ENCODE results near the gene LSM14A. TPM values are rescaled to one million over a fixed set of nuclear protein-coding genes. Genes with fewer than 3 reads are reported as not detected.

The LSM14A gene
- total and polyA plus RNA-seq, 4 donors, result 12.6 to 133 (median 48.0) TPM

DNA sequence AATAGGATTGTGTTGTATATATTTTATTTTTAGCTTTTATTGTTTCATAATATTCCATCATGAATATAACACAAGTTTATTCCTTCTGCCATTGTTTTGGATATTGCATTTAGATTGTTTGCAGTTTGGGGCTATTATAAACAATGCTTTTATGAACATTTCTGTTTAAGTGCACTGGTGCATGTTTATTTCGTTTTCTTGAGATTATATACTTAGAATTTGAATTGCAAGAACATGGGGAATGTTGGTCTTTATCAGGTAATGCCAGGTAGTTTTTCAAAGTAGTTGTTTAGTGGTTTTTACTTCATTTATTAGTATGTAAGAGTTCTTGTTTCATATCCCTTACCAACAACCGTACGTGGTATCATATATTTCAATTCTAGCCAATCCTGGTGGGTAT, 4.3 kb downstream of the LSM14A start:
- peaks cover 0 to 2% (median under 1%) of the 10 kb centered on the region in 4 donors for H3K36me3 ChIP-seq (ENCODE audit: control insufficient read depth in 4 of 4, insufficient read depth in 3 of 4, low read depth in 1 of 4, low read length in 3 of 4)
- no peaks in the 10 kb centered on the region for H3K27me3 ChIP-seq (ENCODE audit: control insufficient read depth in 4 of 4, insufficient read depth in 4 of 4, low read length in 3 of 4)
- no peak for DNase-seq (ENCODE audit: low spot score)
- no peak overlapping the region for H3K27ac ChIP-seq (ENCODE audit: low read depth in 1 of 2, low read length in 2 of 2)
- TF ChIP-seq FOXA2 (IDR thresholded peaks at IDR 0.05) (no peak), FOXA1 (IDR thresholded peaks at IDR 0.05) (no peak), NR2F2 (IDR thresholded peaks at IDR 0.05) (no peak), RAD21 (IDR thresholded peaks at IDR 0.05) (no peak), MAX (IDR thresholded peaks at IDR 0.05) (no peak), GABPA (IDR thresholded peaks at IDR 0.05 in 1 of 2, conservative IDR thresholded peaks at IDR 0.05 in 1 of 2) (no peak), HNF4A (conservative IDR thresholded peaks at IDR 0.05) (no peak), RXRA (IDR thresholded peaks at IDR 0.05) (no peak), HNF4G (IDR thresholded peaks at IDR 0.05) (no peak), YY1 (IDR thresholded peaks at IDR 0.05) (no peak), JUND (IDR thresholded peaks at IDR 0.05) (no peak), TAF1 (conservative IDR thresholded peaks at IDR 0.05) (no peak)
- TF ChIP-seq, protein P1, sequence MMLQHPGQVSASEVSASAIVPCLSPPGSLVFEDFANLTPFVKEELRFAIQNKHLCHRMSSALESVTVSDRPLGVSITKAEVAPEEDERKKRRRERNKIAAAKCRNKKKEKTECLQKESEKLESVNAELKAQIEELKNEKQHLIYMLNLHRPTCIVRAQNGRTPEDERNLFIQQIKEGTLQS (IDR thresholded peaks at IDR 0.05), result no peak
- TF ChIP-seq, protein P2, sequence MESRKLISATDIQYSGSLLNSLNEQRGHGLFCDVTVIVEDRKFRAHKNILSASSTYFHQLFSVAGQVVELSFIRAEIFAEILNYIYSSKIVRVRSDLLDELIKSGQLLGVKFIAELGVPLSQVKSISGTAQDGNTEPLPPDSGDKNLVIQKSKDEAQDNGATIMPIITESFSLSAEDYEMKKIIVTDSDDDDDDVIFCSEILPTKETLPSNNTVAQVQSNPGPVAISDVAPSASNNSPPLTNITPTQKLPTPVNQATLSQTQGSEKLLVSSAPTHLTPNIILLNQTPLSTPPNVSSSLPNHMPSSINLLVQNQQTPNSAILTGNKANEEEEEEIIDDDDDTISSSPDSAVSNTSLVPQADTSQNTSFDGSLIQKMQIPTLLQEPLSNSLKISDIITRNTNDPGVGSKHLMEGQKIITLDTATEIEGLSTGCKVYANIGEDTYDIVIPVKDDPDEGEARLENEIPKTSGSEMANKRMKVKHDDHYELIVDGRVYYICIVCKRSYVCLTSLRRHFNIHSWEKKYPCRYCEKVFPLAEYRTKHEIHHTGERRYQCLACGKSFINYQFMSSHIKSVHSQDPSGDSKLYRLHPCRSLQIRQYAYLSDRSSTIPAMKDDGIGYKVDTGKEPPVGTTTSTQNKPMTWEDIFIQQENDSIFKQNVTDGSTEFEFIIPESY (IDR thresholded peaks at IDR 0.05), result no peak
- 75% methylated on average over 3 of the region's 3 CpGs for WGBS
- H3K4me1 ChIP-seq (ENCODE audit: control insufficient read depth in 4 of 4, insufficient read depth in 4 of 4, low read length in 3 of 4), result peaks cover 12 to 59% (median 44%) of the 10 kb centered on the region in 4 donors
- no peak overlapping the region for H3K4me3 ChIP-seq (ENCODE audit: low read depth in 1 of 3, low read length in 3 of 3)
- peak overlapping the region in 1 of 2 donors; percentile 24 for H3K9ac ChIP-seq (ENCODE audit: low read depth in 1 of 2, low read length in 2 of 2)
- H3K9me3 ChIP-seq (ENCODE audit: control insufficient read depth in 4 of 4, low read length in 3 of 4), result no peaks in the 10 kb centered on the region

GRCh38 chr19:34178274-34178610, 5.9 kb downstream of the LSM14A start:
- no peaks in the 10 kb centered on the region for H3K9me3 ChIP-seq (ENCODE audit: control insufficient read depth in 4 of 4, low read length in 3 of 4)
- peaks cover 0 to 2% (median under 1%) of the 10 kb centered on the region in 4 donors for H3K36me3 ChIP-seq (ENCODE audit: control insufficient read depth in 4 of 4, insufficient read depth in 3 of 4, low read depth in 1 of 4, low read length in 3 of 4)
- WGBS, result 72% methylated on average over 2 of the region's 2 CpGs
- H3K4me1 ChIP-seq (ENCODE audit: control insufficient read depth in 4 of 4, insufficient read depth in 4 of 4, low read length in 3 of 4), result peaks cover 14 to 56% (median 43%) of the 10 kb centered on the region in 4 donors
- H3K4me3 ChIP-seq (ENCODE audit: low read depth in 1 of 3, low read length in 3 of 3), result no peak overlapping the region
- no peak for DNase-seq (ENCODE audit: low spot score)
- no peaks in the 10 kb centered on the region for H3K27me3 ChIP-seq (ENCODE audit: control insufficient read depth in 4 of 4, insufficient read depth in 4 of 4, low read length in 3 of 4)
- H3K27ac ChIP-seq (ENCODE audit: low read depth in 1 of 2, low read length in 2 of 2), result no peak overlapping the region
- TF ChIP-seq REST (IDR thresholded peaks at IDR 0.05) (no peak), HNF4A (conservative IDR thresholded peaks at IDR 0.05) (no peak), HNF4G (IDR thresholded peaks at IDR 0.05) (no peak), SP1 (IDR thresholded peaks at IDR 0.05) (no peak)
- TF ChIP-seq, protein P1 (IDR thresholded peaks at IDR 0.05), result no peak
- no peak overlapping the region for H3K9ac ChIP-seq (ENCODE audit: low read depth in 1 of 2, low read length in 2 of 2)
